H1 (cell line): Measurements from ENCODE around the gene MARCKS. TPM values are rescaled to one million over a fixed set of nuclear protein-coding genes. Genes with fewer than 3 reads are reported as not detected.

Experiments used
- BCL11A ChIP-seq, 2 experiments: IDR thresholded peaks; one replicate each; pipeline ENCODE4 v1.6.1; 2011; ENCODE audit warnings: low read depth in 2 of 2, low read length in 2 of 2, mild to moderate bottlenecking in 2 of 2
- CBX8 ChIP-seq: fragments of 300-800, 300-1000 bp; sonication (generic); IDR thresholded peaks from 2 replicates; pipeline ENCODE4 v1.7.1; 2016; ENCODE audit warnings: low read depth, low read length, borderline replicate concordance
- CHD1 ChIP-seq: IDR thresholded peaks from 2 replicates; pipeline ENCODE4 v1.6.1; 2012; ENCODE audit warnings: low read depth, low read length, improper control_type of control experiment
- CHD2 ChIP-seq: IDR thresholded peaks from 2 replicates; pipeline ENCODE4 v1.6.1; 2012; ENCODE audit warnings: low read length, improper control_type of control experiment
- EZH2 ChIP-seq: fragments of 200-600 bp; sonication (generic); IDR thresholded peaks from 2 replicates; pipeline ENCODE4 v1.7.1; 2012; ENCODE audit warnings: low read depth, mild to moderate bottlenecking, moderate library complexity, low read length, inconsistent platforms; ENCODE audit not compliant: severe bottlenecking
- FOSL1 ChIP-seq: IDR thresholded peaks from 2 replicates; pipeline ENCODE4 v1.6.1; 2011; ENCODE audit warnings: mild to moderate bottlenecking, low read depth, low read length, moderate library complexity; ENCODE audit not compliant: insufficient read depth
- KDM1A ChIP-seq: fragments of 200-600, 300-600 bp; sonication (generic); IDR thresholded peaks from 2 replicates; pipeline ENCODE4 v1.7.1; 2016; ENCODE audit warnings: mild to moderate bottlenecking, low read length, borderline replicate concordance
- PHF8 ChIP-seq: fragments of 200-600 bp; sonication (generic); conservative IDR thresholded peaks from 2 replicates; pipeline ENCODE4 v1.7.1; 2012; ENCODE audit warnings: low read depth, mild to moderate bottlenecking, inconsistent platforms, low read length, moderate library complexity
- POU5F1 ChIP-seq: IDR thresholded peaks from 2 replicates; pipeline ENCODE4 v1.6.1; 2011; ENCODE audit warnings: low read depth, mild to moderate bottlenecking, low read length, moderate library complexity
- SRF ChIP-seq: IDR thresholded peaks from 2 replicates; pipeline ENCODE4 v1.6.1; 2011; ENCODE audit warnings: mild to moderate bottlenecking, low read depth, low read length, moderate library complexity
- polyA plus RNA-seq, 7 experiments: library from polyadenylated mRNA; depleted of rRNA in 3 of 7; stranded (reverse) in 5 of 7; unstranded in 2 of 7; fragments of >200 nt in 5 of 7; fragments of 200-250 nt in 2 of 7; gene quantifications; 1 replicate in 5 of 7; 2 replicates in 1 of 7; 4 replicates in 1 of 7; pipeline versions ENCODE4 v1.2.1 to v1.2.3, GENCODE V29; 2011 to 2013; ENCODE audit warnings: missing spikeins in 2 of 7, mixed read lengths in 2 of 7
- total RNA-seq: library from RNA; stranded (reverse); fragmentation: NEBNext Ultra II Directional; extraction: Animal tissue kit (Norgen Biotek cat#: 25700); gene quantifications from 2 replicates; pipeline ENCODE4 v1.2.1, GENCODE V29; 2021
- TF ChIP-seq, protein P1 (sequence below): fragments of 300-600 bp; sonication (generic); IDR thresholded peaks from 2 replicates; pipeline ENCODE4 v1.7.1; 2012; ENCODE audit warnings: low read length, moderate library complexity, mild to moderate bottlenecking, inconsistent platforms; ENCODE audit not compliant: insufficient replicate concordance
- TF ChIP-seq, protein P2 (sequence below): IDR thresholded peaks from 2 replicates; pipeline ENCODE4 v1.6.1; 2011; ENCODE audit warnings: low read depth, mild to moderate bottlenecking, low read length; ENCODE audit not compliant: insufficient read depth

MARCKS gene
- total and polyA plus RNA-seq, 2 of the 8 experiments (the other 6 are each of a cell fraction or from before 2014, with no cell fraction given): 26.6 to 111 TPM

DNA sequence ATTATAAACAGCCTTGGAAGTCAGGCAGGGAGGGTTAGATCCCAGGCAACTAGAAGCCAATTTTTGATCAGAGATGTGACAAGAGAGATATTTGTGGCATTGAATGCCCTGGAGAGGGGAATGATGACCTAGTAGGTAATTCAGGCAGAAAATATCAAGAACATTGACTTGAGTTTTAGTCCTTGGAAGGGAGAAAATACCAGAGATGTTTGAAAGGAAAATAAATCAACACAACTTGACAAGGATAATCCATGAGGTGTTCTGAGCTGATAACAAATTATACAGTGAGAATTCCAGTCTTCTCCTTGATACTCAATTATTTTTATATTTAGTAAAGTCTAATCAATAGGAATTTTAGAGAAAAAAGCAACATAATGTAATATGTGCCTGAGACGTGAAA lies 10.6 kb upstream of the MARCKS start (continued):
- TF ChIP-seq, protein P1, sequence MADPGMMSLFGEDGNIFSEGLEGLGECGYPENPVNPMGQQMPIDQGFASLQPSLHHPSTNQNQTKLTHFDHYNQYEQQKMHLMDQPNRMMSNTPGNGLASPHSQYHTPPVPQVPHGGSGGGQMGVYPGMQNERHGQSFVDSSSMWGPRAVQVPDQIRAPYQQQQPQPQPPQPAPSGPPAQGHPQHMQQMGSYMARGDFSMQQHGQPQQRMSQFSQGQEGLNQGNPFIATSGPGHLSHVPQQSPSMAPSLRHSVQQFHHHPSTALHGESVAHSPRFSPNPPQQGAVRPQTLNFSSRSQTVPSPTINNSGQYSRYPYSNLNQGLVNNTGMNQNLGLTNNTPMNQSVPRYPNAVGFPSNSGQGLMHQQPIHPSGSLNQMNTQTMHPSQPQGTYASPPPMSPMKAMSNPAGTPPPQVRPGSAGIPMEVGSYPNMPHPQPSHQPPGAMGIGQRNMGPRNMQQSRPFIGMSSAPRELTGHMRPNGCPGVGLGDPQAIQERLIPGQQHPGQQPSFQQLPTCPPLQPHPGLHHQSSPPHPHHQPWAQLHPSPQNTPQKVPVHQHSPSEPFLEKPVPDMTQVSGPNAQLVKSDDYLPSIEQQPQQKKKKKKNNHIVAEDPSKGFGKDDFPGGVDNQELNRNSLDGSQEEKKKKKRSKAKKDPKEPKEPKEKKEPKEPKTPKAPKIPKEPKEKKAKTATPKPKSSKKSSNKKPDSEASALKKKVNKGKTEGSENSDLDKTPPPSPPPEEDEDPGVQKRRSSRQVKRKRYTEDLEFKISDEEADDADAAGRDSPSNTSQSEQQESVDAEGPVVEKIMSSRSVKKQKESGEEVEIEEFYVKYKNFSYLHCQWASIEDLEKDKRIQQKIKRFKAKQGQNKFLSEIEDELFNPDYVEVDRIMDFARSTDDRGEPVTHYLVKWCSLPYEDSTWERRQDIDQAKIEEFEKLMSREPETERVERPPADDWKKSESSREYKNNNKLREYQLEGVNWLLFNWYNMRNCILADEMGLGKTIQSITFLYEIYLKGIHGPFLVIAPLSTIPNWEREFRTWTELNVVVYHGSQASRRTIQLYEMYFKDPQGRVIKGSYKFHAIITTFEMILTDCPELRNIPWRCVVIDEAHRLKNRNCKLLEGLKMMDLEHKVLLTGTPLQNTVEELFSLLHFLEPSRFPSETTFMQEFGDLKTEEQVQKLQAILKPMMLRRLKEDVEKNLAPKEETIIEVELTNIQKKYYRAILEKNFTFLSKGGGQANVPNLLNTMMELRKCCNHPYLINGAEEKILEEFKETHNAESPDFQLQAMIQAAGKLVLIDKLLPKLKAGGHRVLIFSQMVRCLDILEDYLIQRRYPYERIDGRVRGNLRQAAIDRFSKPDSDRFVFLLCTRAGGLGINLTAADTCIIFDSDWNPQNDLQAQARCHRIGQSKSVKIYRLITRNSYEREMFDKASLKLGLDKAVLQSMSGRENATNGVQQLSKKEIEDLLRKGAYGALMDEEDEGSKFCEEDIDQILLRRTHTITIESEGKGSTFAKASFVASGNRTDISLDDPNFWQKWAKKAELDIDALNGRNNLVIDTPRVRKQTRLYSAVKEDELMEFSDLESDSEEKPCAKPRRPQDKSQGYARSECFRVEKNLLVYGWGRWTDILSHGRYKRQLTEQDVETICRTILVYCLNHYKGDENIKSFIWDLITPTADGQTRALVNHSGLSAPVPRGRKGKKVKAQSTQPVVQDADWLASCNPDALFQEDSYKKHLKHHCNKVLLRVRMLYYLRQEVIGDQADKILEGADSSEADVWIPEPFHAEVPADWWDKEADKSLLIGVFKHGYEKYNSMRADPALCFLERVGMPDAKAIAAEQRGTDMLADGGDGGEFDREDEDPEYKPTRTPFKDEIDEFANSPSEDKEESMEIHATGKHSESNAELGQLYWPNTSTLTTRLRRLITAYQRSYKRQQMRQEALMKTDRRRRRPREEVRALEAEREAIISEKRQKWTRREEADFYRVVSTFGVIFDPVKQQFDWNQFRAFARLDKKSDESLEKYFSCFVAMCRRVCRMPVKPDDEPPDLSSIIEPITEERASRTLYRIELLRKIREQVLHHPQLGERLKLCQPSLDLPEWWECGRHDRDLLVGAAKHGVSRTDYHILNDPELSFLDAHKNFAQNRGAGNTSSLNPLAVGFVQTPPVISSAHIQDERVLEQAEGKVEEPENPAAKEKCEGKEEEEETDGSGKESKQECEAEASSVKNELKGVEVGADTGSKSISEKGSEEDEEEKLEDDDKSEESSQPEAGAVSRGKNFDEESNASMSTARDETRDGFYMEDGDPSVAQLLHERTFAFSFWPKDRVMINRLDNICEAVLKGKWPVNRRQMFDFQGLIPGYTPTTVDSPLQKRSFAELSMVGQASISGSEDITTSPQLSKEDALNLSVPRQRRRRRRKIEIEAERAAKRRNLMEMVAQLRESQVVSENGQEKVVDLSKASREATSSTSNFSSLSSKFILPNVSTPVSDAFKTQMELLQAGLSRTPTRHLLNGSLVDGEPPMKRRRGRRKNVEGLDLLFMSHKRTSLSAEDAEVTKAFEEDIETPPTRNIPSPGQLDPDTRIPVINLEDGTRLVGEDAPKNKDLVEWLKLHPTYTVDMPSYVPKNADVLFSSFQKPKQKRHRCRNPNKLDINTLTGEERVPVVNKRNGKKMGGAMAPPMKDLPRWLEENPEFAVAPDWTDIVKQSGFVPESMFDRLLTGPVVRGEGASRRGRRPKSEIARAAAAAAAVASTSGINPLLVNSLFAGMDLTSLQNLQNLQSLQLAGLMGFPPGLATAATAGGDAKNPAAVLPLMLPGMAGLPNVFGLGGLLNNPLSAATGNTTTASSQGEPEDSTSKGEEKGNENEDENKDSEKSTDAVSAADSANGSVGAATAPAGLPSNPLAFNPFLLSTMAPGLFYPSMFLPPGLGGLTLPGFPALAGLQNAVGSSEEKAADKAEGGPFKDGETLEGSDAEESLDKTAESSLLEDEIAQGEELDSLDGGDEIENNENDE: no peak
- TF ChIP-seq BCL11A (IDR thresholded peaks at IDR 0.05; ENCODE audit: low read depth in 2 of 2, low read length in 2 of 2): no peak
- no peak for TF ChIP-seq CHD1
- no peak for TF ChIP-seq EZH2
- TF ChIP-seq KDM1A: no peak
- no peak for TF ChIP-seq FOSL1
- TF ChIP-seq, protein P2, sequence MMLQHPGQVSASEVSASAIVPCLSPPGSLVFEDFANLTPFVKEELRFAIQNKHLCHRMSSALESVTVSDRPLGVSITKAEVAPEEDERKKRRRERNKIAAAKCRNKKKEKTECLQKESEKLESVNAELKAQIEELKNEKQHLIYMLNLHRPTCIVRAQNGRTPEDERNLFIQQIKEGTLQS: no peak
- no peak for TF ChIP-seq CBX8
- TF ChIP-seq PHF8: no peak
- no peak for TF ChIP-seq POU5F1
- TF ChIP-seq SRF: no peak
- TF ChIP-seq CHD2: no peak
